OCI-M2 (cell line): Measurements from ENCODE around the gene FARP1.
"Not testable (repeated sequence)": the region's sequence is repeated elsewhere in the genome, so short reads cannot be mapped to it uniquely, and the experiment has no call there.

Experiments used
- DNase-seq: peaks from one replicate; lab custom pipeline; 2025; ENCODE audit not compliant: unreplicated experiment; lab: John Stamatoyannopoulos, UW

FARP1 gene

GRCh38 chr13:98258226-98258625 is 115.3 kb downstream of the FARP1 start:
- DNase-seq: no peak

- DNase-seq: no peak
These were observed 117.7 kb downstream of the FARP1 start for GRCh38 chr13:98260357-98261164.

GRCh38 chr13:98261165-98261702 is 118.3 kb downstream of the FARP1 start:
- no peak for DNase-seq

- DNase-seq: no peak
These were observed 119.4 kb downstream of the FARP1 start for GRCh38 chr13:98262292-98262691.

- DNase-seq: no peak
These were observed 120.9 kb downstream of the FARP1 start for GRCh38 chr13:98263841-98264240.

- no peak for DNase-seq
These were observed 122.0 kb downstream of the FARP1 start for GRCh38 chr13:98264877-98265276.

- DNase-seq: no peak
These were observed 123.0 kb downstream of the FARP1 start for GRCh38 chr13:98265692-98266551.

GRCh38 chr13:98267080-98267912 is 124.4 kb downstream of the FARP1 start:
- DNase-seq: no peak

GRCh38 chr13:98269386-98269785 is 126.5 kb downstream of the FARP1 start:
- no peak for DNase-seq

GRCh38 chr13:98270819-98271218 is 127.9 kb downstream of the FARP1 start:
- no peak for DNase-seq

GRCh38 chr13:98271646-98272045 is 128.8 kb downstream of the FARP1 start:
- DNase-seq: not testable (repeated sequence)

- no peak for DNase-seq
These were observed 129.7 kb downstream of the FARP1 start for GRCh38 chr13:98272549-98272948.

- DNase-seq: no peak
These were observed 130.4 kb downstream of the FARP1 start for GRCh38 chr13:98273067-98273823.

GRCh38 chr13:98273824-98274742 is 131.2 kb downstream of the FARP1 start:
- DNase-seq: no peak

GRCh38 chr13:98274921-98275487 is 132.1 kb downstream of the FARP1 start:
- DNase-seq: no peak

GRCh38 chr13:98275681-98276171 is 132.8 kb downstream of the FARP1 start:
- no peak for DNase-seq

GRCh38 chr13:98276486-98276885 is 133.6 kb downstream of the FARP1 start:
- DNase-seq: no peak

GRCh38 chr13:98278068-98278724 is 135.3 kb downstream of the FARP1 start:
- DNase-seq: no peak
